Tongue (tissue), 2 donors: ENCODE measurements around the gene MORN4. TPM values are rescaled to one million over a fixed set of nuclear protein-coding genes. Genes with fewer than 3 reads are reported as not detected.
A peak's percentile ranks its signal among the peaks of the same experiment; 100 is the strongest.
"Not testable (repeated sequence)": the region's sequence is repeated elsewhere in the genome, so short reads cannot be mapped to it uniquely, and the experiment has no call there.

ENCODE experiments used
- DNase-seq: peaks from one replicate; pipeline ENCODE4 v3.0.0-alpha.2; 2015
- total RNA-seq: library from RNA; depleted of rRNA; stranded (reverse); fragments of >200 nt; gene quantifications from one replicate; pipeline ENCODE4 v1.2.3, GENCODE V29; 2014

MORN4 gene
- total RNA-seq, 1 donor from 2014 or later, result 5.6 TPM

GRCh38 chr10:97596101-97597082 lies 36.9 kb downstream of the MORN4 start:
- no peak for DNase-seq

GRCh38 chr10:97593421-97593820 lies 39.9 kb downstream of the MORN4 start:
- DNase-seq, result peak; percentile 50

GRCh38 chr10:97590748-97591495 lies 42.4 kb downstream of the MORN4 start:
- no peak for DNase-seq

- DNase-seq, result no peak
These were observed 43.1 kb downstream of the MORN4 start for GRCh38 chr10:97590082-97590747.

- DNase-seq, result no peak
These were observed 43.8 kb downstream of the MORN4 start, which contains the start of gene C10orf62 for GRCh38 chr10:97589479-97589878. Gene C10orf62, plus strand, starts transcription at chr10:97589721. Its CDS starts 177 bp downstream, at chr10:97589898.

GRCh38 chr10:97587183-97587582 lies 46.1 kb downstream of the MORN4 start:
- DNase-seq, result no peak

GRCh38 chr10:97585439-97585811 lies 47.9 kb downstream of the MORN4 start:
- no peak for DNase-seq

- DNase-seq, result no peak
These were observed 48.4 kb downstream of the MORN4 start for GRCh38 chr10:97584798-97585438.

GRCh38 chr10:97584060-97584797 lies 49.1 kb downstream of the MORN4 start, which contains the start of gene HOGA1:
Gene HOGA1, plus strand, starts transcription at chr10:97584389. Its CDS starts 315 bp downstream, at chr10:97584704.
- peak; percentile 73 for DNase-seq

- no peak for DNase-seq
These were observed 49.8 kb downstream of the MORN4 start for GRCh38 chr10:97583476-97583875.

- no peak for DNase-seq
These were observed 51.1 kb downstream of the MORN4 start for GRCh38 chr10:97582169-97582568.

- no peak for DNase-seq
These were observed 52.6 kb downstream of the MORN4 start for GRCh38 chr10:97580421-97581367.

GRCh38 chr10:97578171-97578844 lies 55.0 kb downstream of the MORN4 start:
- no peak for DNase-seq

GRCh38 chr10:97577701-97578100 lies 55.6 kb downstream of the MORN4 start:
- no peak for DNase-seq

GRCh38 chr10:97576487-97576886 lies 56.8 kb downstream of the MORN4 start:
- not testable (repeated sequence) for DNase-seq

- DNase-seq, result no peak
These were observed 58.1 kb downstream of the MORN4 start for GRCh38 chr10:97575127-97575668.

- peak; percentile 81 for DNase-seq
These were observed 58.8 kb downstream of the MORN4 start for GRCh38 chr10:97574374-97575126.

- no peak for DNase-seq
These were observed 59.6 kb downstream of the MORN4 start for GRCh38 chr10:97573672-97574071.
